ENCODE data around the gene RPP40. TPM values are rescaled to one million over a fixed set of nuclear protein-coding genes. Genes with fewer than 3 reads are reported as not detected.

Gene RPP40
- total and polyA plus RNA-seq, 9 of the 15 experiments (the other 6 are each of a cell fraction or from before 2014, with no cell fraction given) = 22.6 to 114 (median 39.0) TPM

DNA sequence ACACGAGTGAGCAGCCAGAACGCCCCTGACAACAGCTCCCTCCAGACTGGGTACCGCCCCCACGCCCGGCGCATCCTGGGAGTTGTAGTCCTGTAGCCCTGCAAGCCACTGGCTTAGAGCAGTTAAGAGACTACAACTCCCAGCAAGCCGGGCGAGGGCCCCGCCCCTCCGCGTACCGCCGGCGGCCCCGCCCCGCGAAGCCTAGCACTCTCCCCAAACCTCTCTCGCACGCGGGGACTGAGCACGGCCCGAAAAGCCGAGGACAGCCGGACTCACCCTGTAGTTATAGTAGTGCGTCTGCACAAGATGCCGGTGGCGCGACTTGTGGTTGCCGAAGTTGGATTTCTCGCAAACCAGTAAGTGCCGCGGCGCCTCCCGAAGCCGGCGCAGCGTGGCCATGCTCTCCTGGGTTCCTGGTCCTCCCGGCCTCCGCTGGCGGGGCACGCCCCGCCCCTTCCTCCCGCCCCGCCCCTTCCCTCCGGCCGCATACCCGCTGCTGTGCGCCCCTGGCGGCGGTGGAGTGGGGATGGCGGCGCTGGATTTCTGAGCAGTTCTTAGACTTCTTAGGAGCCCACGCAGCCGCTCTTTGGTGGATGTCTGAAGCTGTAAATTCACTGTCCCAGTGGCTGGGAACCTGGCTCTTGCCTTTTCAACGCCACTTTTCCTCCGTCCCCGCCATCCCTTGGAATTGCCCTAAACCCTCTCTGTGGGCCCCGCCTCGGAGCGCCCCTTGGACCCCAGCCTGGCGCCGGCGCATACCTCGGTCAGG lies at the start of gene RPP40 (continued):
- TF ChIP-seq, protein P1, sequence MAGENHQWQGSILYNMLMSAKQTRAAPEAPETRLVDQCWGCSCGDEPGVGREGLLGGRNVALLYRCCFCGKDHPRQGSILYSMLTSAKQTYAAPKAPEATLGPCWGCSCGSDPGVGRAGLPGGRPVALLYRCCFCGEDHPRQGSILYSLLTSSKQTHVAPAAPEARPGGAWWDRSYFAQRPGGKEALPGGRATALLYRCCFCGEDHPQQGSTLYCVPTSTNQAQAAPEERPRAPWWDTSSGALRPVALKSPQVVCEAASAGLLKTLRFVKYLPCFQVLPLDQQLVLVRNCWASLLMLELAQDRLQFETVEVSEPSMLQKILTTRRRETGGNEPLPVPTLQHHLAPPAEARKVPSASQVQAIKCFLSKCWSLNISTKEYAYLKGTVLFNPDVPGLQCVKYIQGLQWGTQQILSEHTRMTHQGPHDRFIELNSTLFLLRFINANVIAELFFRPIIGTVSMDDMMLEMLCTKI (IDR thresholded peaks at IDR 0.05; ENCODE audit: partially characterized antibody) = no peak
- TF ChIP-seq NR3C1 (CRISPR knock-in tag; IDR thresholded peaks at IDR 0.05) (peak; percentile 95), ZNF175 (CRISPR knock-in tag; IDR thresholded peaks at IDR 0.05; ENCODE audit: low read depth) (peak; percentile 72), NR2C2 (CRISPR knock-in tag; IDR thresholded peaks at IDR 0.05) (no peak), NR2C2 (tag; IDR thresholded peaks at IDR 0.05) (peak; percentile 50; the same call in 1 of the 2 replicates), SIX5 (IDR thresholded peaks at IDR 0.05; ENCODE audit: borderline replicate concordance in 1 of 2, insufficient read depth in 1 of 2, low read depth in 1 of 2, low read length in 2 of 2) (peak; percentile 94 to 95), PRPF4 (IDR thresholded peaks at IDR 0.05; ENCODE audit: insufficient read depth, low read depth, low read length, poor library complexity, severe bottlenecking) (no peak), ZNF263 (CRISPR knock-in tag; IDR thresholded peaks at IDR 0.05; ENCODE audit: borderline replicate concordance) (peak; percentile 81; the same call in 1 of the 2 replicates), NFIC (IDR thresholded peaks at IDR 0.05) (peak; percentile 41), TBP (optimal IDR thresholded peaks at IDR 0.05; ENCODE audit: low read depth, low read length) (peak; percentile 46), GATA2 (CRISPR knock-in tag; IDR thresholded peaks at IDR 0.05) (no peak)
- TF ChIP-seq, protein P2, sequence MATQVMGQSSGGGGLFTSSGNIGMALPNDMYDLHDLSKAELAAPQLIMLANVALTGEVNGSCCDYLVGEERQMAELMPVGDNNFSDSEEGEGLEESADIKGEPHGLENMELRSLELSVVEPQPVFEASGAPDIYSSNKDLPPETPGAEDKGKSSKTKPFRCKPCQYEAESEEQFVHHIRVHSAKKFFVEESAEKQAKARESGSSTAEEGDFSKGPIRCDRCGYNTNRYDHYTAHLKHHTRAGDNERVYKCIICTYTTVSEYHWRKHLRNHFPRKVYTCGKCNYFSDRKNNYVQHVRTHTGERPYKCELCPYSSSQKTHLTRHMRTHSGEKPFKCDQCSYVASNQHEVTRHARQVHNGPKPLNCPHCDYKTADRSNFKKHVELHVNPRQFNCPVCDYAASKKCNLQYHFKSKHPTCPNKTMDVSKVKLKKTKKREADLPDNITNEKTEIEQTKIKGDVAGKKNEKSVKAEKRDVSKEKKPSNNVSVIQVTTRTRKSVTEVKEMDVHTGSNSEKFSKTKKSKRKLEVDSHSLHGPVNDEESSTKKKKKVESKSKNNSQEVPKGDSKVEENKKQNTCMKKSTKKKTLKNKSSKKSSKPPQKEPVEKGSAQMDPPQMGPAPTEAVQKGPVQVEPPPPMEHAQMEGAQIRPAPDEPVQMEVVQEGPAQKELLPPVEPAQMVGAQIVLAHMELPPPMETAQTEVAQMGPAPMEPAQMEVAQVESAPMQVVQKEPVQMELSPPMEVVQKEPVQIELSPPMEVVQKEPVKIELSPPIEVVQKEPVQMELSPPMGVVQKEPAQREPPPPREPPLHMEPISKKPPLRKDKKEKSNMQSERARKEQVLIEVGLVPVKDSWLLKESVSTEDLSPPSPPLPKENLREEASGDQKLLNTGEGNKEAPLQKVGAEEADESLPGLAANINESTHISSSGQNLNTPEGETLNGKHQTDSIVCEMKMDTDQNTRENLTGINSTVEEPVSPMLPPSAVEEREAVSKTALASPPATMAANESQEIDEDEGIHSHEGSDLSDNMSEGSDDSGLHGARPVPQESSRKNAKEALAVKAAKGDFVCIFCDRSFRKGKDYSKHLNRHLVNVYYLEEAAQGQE (IDR thresholded peaks at IDR 0.05; ENCODE audit: borderline replicate concordance) = 0 out of 2 replicates have a peak, but pooled peaks have one; percentile 13
- TF ChIP-seq, protein P2 (CRISPR knock-in tag; IDR thresholded peaks at IDR 0.05; ENCODE audit: low read depth) = no peak
- TF ChIP-seq, protein P3, sequence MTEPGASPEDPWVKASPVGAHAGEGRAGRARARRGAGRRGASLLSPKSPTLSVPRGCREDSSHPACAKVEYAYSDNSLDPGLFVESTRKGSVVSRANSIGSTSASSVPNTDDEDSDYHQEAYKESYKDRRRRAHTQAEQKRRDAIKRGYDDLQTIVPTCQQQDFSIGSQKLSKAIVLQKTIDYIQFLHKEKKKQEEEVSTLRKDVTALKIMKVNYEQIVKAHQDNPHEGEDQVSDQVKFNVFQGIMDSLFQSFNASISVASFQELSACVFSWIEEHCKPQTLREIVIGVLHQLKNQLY (CRISPR knock-in tag; conservative IDR thresholded peaks at IDR 0.05) = no peak

Measured in K562 (cell line).